IMR-90 (cell line): ENCODE measurements around the gene AWAT2.

Experiments
- BHLHE40 ChIP-seq: fragments of 150-350 bp; IDR thresholded peaks from 2 replicates; pipeline ENCODE4 v1.6.1; 2016; ENCODE audit warnings: mild to moderate bottlenecking, low read depth, low read length
- CEBPB ChIP-seq: IDR thresholded peaks from 2 replicates; pipeline ENCODE4 v1.6.1; 2012; ENCODE audit warnings: low read depth, low read length, improper control_type of control experiment
- CTCF ChIP-seq: conservative IDR thresholded peaks from 2 replicates; pipeline ENCODE4 v1.5.1; 2012; ENCODE audit warnings: mild to moderate bottlenecking, low read depth, low read length, improper control_type of control experiment
- ELK1 ChIP-seq: fragments of 150-350 bp; IDR thresholded peaks from 2 replicates; pipeline ENCODE4 v1.6.1; 2016; ENCODE audit warnings: low read depth, mild to moderate bottlenecking, low read length, moderate library complexity, borderline replicate concordance
- MAFK ChIP-seq: IDR thresholded peaks from 2 replicates; pipeline ENCODE4 v1.6.1; 2012; ENCODE audit warnings: low read depth, low read length, improper control_type of control experiment
- POLR2A ChIP-seq: IDR thresholded peaks from 2 replicates; pipeline ENCODE4 v1.6.1; 2012; ENCODE audit warnings: mild to moderate bottlenecking, low read depth, low read length

GRCh38 chrX:70044541-70045245, 5.0 kb downstream of the AWAT2 start:
- TF ChIP-seq CTCF (no peak), MAFK (no peak), POLR2A (no peak), BHLHE40 (no peak), ELK1 (no peak), CEBPB (no peak)
